Measurements from ENCODE around the gene NID2.

NID2 gene

DNA sequence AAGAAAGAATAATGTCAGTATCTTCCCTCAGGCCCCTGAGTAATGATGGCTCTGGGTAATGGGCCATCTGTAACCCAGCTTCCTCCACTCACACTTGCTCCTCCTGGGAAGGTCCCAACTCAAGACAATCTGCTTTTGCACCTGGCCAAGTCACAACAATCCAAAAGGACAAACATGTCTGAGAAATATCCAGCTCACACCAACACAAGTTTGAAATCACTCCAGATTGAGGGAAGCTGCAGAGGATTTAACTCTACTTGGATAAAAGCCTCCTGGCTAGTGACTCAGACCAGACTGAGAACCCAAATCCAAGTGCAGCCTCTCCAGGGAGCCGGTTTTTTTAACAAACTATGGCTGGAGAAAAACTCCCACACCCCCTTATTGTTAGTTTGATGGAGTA, 45.3 kb downstream of the NID2 start:
- no peak for DNase-seq

DNA sequence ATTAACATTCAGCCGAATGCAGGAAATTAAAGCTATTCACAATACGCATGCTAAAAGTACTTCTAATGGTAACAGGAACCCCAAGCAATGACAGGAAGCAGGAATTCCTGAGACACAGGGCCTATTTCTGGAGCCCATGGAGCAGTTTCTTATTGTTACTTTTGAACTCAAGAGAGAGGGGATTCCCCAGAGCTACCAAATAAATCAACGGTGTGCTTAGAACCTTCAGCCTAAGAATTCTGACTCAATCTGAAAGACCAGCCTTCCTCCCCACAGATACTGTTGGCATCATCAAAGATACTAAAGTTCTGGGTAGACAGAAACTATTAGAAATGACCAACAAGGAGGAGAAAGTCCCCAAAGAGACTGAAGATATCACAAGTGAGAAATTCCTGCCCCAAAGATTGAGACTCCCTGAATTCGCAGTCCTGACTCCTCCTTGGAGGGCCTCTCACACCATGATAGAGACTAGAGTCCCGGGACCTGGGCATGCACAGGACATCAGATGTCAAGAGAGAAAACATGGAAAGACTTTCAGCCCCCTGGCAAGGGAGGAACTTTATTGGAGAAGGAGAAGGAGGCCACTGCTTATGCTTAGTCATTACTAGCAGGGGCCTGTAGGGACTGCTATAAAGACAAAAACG, 46.8 kb downstream of the NID2 start:
- DNase-seq, result no peak

DNA sequence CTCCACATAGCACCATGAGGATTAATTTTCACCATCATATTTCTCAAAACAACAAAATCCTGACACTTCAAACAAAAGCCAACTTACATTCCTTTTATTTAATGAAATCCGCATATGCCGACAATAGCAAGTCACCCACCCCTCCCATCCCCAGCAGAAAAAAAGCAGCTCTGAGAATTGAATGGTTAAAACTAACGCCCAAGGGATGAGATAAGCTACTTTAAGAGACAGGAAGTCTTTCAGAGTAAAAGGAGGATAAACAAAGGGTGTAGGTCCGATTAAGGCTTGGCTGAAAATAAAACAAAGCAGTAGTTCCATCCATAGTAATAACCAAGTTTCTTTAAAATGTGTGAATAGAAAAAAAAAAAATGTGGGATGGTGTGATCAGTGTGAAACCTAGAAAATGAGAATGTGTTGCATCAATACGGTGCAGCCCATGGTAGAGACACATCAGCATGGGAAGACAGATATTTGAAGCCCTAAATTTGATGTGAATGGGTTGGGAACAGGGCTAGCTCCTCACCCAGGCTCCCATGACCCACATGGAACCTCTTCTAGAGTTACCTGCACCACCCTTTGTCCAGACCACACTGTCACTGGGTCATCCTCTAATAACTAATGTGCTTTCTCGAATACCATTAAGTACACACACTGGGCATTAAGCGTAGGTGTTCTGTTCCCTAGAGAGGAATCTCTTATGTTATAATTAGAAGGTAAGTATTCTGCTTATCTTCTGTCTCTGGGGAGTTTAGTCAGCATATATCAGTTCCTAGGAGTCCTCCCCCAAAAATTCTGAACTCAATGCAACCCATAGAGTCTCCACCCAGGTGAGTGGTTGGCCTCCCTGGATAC, 47.8 kb downstream of the NID2 start:
- DNase-seq, result no peak

DNA sequence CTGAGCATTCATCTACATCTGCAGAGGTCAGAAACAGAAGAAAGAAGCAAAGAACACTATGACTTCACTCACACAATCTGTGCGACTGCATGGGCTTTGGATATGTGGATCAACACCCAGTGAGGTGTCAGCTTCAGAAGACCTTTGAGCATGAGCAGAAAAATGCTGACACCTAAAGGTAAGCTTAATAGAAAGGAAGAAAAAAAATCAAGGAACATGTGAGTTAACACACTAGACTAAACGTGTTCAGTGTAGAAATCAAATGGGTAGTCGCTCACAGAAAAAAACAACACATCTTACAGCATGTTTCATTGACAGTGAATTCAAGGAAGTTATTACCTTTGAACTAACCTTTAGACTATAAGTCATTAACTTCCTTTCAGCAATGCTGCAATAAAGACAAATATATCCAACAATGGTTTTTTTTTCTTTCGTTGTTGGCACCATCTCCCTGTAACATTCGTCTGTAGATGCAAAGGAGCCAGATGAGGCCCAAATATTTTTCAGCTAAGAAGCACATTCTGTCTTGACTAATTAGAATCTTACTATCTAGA, 48.6 kb downstream of the NID2 start:
- DNase-seq, result no peak

DNA sequence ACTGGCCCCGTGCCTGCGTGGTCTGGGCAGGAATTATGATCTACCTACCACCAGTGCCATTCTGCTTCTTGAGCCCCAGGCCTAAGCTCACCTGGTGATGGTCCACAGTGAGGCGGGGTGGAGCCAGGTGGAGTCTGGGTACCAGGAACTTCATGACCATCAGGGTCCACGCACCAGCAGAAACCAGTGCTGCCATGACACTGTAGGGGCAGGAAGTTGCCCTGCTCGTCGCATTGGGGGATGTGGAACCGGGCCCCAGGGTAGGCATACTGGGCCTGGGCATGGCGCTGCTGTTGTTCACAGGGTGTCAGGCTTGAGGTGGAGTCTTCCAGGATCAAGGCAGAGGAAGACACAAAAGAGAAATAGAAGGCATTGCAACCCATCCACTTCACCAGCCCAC, 49.9 kb downstream of the NID2 start:
- DNase-seq, result no peak

DNA sequence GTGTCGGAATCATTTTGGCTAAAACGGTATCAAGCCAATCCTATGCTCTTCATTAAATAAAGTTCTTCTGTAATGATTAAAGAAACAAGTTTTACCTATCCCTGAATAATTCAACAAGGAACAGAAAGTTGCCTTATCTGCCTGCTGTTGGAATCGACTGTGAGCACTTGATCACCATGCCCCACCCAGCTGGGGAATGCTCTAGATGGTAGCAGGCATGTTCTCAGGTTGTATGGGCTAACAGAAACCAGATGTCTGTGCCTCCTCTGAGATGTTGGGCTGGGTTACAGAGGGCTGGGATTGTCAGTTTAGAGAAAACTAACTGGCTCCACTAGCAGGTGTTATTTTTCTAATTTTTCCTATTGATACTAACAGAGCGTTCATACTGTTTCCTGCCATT, 50.6 kb downstream of the NID2 start:
- DNase-seq, result no peak

DNA sequence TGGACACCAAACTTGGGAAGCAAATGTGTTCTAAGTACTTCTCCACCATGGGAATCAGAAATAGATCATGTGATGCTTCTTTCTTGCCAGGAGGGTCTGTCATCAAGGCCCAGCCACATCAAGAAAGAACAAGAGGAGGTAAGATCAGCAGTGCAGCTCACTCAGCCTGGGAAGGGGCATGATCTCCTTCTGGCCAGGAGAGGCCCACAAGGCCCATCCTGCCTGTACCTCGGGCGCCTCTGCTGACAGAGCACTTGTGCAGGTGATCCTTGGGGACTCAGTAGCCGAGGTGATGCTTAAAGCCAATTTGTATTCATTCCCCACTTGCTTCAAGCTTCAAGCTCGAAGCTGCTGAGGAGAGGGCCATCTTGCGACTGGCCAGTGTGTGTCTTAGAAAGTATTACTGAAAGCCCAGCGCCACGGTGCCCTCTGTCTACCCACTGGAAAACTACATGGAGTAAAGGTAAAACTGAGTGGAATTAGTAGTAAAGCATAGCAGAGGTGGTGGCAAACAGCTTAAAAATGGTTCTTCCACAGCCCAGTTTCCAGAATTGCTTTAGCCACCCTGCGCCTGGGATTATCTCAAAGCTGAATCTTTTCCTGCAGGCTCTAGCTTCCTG, 53.3 kb downstream of the NID2 start:
- no peak for DNase-seq

DNA sequence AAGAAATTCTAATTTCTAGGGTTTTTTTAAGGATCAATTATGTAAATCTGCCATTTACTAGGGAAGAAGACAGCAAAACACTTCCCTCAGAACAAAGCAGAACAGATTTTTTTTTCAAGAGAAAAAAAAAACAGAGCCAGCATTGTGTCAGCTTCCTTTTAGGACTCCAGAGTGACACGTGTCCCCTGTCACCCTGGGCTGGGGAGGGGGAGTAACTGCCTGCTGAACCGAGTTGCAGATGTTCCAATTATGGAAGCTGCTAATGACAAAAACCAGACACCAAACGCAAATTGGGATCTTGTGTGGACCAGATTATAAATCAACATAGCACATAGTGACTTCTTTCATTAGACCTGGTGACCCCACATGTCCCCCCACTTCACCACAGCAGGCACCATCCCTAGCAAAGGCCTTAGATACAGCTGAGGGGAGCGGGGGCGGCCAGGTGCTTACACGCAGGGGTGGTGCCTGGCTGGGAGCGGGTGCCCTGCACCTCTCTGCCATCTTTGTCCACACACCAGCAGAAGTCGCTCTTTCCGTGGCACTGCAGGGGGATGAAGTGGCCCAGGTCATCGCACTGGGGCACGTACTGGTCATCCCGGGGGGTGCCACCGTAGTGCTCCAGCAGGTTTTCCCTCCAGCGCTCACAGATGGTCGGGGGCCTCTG, 54.1 kb downstream of the NID2 start:
- DNase-seq, result no peak

DNA sequence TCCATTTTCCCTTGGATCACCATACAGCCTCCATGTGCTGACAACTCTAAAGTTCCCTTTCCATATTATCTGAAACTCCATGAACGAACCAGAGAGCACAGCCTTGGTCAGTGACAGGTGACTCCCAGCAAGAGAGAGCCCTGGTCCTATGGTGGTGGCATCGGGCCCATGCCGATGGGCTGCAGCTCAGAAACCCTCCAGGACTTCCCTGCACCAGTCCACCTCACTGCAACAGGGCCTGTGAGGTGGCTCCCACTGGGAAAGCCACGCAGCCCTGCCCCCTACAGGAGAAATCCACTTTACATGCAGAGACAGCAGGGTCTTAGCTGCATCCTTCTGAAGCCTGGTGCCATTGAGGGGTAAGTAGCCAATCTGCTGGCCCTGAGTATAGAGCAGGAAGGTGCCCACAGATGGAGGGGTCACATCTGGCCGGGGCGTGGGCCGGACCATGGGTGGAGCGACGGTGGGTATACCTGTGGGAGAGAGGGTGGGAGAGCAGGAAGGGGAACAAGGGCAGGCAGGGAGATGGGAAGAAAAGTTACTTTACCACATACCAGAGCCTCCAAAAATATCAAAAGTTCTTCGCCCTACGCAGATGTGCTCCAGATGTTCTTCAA, 54.8 kb downstream of the NID2 start:
- no peak for DNase-seq

DNA sequence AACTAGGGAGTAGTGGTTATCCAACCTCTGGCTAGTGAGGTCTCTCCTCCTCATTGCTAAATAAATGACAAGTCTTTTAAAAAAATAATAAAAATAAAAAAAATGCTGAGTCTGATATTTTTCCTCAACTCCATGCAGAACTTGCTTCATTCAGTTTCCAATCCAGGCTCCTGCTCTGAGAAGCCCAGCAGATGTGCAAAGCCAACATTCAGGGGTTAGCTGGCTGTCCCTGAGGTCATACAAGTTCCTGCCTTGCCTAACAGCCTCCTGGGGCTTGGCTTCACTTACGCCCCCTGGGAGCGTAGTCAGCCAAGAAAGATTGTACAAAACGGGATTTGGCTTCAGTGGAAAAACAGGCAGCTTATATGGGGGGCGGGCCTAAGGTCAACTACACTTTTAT, 56.2 kb downstream of the NID2 start:
- DNase-seq, result no peak

DNA sequence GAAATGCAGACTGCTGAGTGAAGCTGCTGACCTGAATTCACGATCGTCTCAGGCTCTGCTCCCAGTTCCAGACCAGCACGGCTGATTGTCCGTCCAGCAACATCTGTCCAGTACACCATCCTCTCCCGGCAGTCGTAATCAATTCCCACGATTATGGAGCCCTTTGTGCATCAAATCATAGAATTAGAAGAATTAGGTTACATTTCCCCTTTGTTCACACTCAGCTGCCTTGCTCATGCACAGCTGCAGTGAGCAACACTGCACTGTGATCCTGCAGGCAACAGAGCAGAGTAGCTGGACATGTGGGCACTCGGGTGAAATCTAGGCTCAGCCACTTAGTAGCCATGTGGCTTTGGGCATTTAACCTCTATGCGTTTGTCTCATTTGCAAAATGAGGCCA, 57.3 kb downstream of the NID2 start:
- no peak for DNase-seq

DNA sequence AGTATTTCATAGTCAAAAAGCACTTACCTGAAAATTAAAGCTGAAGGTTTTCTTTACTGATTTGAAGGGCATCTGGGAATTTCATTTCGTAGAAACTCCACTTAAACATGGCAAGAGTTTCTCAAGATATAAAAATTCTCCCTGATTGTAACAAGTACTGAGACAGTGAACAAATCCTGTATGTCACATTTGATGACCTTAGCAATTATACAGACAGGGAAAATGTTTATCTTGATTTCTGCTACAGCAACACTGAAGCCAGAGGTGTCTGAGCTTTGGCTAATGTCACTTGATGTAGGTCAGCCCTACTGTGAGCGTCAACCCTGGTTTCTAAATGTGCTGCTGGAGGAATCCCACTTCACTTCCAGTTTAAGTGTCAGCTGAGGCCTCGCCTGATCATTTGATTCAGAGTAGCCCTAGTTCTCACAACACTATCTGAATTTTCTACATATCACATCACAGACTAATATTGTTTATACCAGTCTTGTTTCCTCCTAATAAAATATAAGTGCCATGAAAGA, 58.6 kb downstream of the NID2 start:
- no peak for DNase-seq

DNA sequence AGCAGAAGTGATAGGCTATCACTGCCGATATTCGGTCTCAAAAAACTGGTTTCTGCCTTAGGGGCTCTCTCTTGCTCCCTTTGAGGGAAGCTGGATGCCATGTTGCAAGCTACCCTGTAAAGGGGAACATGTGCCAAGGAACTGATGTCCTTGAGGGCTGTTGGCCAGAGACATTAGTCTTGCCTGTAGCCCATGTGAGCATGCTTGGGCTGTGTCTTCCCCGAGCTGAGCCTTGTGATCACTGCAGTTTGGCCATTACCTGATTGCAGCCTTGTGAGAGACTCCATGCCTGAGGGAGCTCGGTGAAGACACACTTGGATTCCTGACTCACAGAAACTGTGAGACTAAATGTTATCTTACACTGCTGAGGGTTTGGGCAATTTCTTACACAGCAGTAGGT, 60.7 kb downstream of the NID2 start:
- no peak for DNase-seq

DNA sequence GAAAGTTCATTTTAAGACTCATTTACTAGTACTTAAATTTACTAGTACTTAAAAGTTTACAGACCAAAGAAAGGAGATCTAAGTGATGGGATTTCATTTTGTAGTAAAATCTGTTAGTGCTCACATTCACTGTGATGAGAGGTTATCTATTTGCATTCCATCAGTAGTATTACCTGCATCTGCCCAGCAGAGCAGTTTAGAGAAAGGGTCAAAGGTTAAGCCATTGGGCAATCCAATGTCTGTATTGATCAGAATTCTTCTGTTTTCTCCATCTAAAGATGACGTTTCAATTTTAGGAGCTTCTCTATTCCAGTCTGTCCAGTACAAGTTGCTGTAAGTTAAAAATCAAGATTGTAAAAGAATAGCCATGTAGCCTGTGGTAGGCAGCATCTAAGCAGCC, 61.2 kb downstream of the NID2 start:
- no peak for DNase-seq

DNA sequence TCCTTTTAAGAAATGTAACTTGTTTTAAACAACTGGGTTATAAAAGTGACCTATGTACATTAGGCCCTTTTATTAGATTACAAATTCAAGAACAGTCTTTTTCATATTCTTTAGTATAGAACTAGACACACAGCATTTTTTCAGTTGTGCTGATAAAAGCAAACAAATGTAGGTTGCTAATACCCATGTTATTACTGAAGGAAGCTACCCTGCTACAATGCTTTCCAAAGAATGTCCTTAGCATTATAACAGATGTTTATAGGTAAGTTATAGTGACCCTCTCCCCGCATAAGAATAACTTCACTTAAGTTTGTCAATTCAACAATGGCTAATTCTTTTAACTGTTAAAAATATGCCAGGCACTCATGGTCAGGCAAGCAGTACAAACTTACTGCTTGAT, 61.6 kb downstream of the NID2 start:
- DNase-seq, result no peak

DNA sequence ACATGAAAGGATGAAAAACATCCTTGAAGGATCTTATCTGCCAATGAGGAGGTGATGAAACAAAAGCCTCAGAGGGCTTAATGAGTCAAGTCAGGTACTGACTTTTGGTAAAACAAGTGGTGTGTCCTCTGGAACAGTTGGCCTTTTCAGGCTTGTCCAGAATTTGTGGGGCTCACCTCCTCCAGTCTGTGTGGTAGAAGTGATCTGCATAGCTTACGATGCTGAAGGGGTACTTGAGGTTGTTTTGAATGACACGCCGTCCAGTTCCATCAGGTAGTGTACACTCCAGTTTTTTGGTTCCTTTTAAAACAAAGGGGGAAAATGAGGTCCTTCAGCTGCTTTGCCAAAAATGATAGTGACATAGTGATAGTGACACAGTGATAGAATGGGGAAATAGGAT, 62.5 kb downstream of the NID2 start:
- no peak for DNase-seq

DNA sequence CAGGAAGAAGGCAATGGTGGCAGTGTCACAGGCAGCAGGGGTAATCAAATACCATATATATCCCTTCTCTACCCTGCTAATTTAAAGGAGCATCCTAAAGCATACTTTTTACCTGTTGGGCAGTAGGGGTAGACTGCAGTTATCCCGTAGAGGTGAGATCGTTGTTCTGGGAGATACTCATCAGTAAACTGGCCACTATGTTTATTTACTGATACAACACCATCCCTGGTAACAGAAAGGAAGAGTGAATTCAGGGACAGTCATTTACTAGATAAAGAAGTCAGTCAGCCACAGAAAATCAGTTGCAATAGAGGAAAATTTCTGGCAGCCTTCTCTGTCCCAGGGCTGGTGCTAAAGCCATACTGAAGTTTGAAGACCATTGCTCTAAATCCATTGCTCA, 63.2 kb downstream of the NID2 start:
- no peak for DNase-seq

DNA sequence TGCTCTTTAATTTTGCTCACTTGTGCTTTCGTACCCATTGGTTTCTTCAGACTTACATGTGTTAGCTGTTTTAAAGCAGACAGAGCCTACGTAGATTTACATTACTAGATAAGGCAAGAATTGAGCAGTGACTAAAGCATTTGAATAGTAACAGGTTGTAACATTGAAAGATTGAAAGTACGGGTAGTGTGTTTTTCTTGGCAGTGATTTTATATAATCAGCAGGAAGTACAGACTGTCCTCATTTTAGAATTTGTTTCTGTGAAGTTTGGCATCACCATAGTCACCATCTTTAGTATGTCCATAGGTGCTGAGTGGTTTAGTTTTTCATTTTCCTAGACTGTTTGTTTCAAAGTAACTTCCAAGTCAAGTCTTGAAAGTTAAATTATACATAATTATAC, 65.5 kb downstream of the NID2 start:
- no peak for DNase-seq

DNA sequence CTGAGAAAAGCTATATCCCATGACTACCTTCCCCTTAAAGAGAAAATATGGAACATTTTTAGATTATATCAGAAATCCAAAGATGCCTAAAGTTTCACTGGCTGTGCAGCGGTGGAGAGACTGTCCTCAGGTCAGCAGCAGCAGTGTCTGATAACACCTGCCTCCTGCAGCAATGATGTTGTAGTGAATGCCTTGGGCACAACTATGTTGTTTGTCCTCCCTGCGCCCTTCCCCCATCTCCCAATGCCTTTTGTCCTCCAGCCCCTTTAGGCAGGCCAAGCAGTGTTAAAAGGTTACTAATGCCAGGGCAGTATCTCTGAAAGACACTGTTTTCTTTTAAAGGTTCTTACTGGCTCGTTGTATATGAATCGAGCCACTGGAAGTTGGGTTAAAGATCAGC, 66.3 kb downstream of the NID2 start:
- no peak for DNase-seq

DNA sequence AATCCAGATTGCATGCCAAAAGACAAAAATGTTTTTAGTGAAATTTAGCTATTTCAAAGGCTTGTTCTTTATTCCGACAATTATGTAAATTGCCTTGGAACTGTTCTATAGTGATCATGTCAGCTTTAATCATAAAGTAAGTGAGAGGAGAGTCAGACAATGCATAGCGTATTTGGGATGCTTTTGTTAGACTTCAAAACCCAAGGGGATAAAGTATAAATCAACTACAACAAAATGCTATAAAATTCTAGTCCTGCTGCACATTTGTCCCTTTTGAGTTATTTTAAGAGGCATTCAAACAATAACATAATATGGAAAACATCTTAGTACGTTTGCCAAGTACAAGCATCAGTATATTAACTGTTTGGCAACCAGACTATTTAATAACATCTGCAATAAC, 68.2 kb downstream of the NID2 start:
- DNase-seq, result no peak

DNA sequence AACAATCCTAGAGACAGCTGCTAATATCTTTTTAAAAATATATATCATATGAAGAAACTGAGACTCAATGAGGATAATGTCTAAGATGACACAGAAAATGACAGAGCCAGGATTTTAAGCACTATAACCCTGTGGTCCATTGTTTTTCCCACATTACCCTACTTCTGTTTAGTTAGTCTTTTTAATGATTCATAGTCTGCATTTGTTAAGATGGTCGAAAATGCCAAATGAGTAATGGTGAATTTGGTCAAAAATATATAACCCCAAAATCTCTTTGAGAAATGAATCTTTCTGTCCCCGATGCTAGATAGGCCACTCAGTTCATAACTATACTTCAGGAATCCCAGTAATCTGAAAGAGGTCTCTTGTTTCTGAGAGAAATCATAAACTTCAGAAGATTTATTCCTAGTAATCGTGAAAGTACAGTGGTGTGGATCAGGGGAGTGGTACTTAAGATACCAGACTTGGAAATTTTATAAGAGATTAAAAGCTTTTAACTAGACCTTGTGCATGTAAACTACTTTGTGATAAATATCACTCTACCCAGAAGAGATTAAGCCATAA, 68.8 kb downstream of the NID2 start:
- no peak for DNase-seq

DNA sequence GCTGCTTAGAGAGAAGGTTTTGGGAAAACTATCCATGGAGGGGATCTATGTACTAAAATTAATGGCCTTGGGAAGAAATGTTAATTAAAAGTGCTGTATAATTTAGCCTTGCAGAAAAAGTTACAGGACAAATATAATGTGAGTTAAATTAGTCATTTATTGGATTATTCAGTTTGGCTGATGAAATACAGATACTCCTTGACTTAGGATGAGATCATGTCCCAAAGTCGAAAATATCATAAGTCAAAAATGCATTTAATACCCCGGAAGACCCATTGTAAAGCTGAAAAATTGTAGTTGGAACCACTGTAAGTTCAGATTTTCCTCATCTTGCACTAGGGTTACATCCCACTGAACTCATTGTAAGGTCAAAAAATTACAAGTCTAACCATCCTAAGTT, 69.8 kb downstream of the NID2 start:
- no peak for DNase-seq
